ENCODE results near the gene CRYGA. TPM values are rescaled to one million over a fixed set of nuclear protein-coding genes. Genes with fewer than 3 reads are reported as not detected.
"Not testable (repeated sequence)": the region's sequence is repeated elsewhere in the genome, so short reads cannot be mapped to it uniquely, and the experiment has no call there.

Gene CRYGA
- total RNA-seq, 3 donors from 2014 or later: not detected

- no peaks in the 10 kb centered on the region for H3K9me3 Mint-ChIP-seq
- H3K36me3 Mint-ChIP-seq (ENCODE audit: insufficient read depth): no peaks in the 10 kb centered on the region
- peaks cover 3% of the 10 kb centered on the region for H3K27me3 Mint-ChIP-seq (ENCODE audit: low read depth)
- H3K4me1 Mint-ChIP-seq (ENCODE audit: low read depth): no peaks in the 10 kb centered on the region
- DNase-seq (no peak), ATAC-seq (no peak)
- H3K4me3 Mint-ChIP-seq: no peak overlapping the region
Measured at GRCh38 chr2:208142925-208143799, 20.2 kb downstream of the CRYGA start.

GRCh38 chr2:208142240-208142924 is 21.0 kb downstream of the CRYGA start:
- no peak for DNase-seq
- H3K4me3 Mint-ChIP-seq: no peak overlapping the region
- ATAC-seq: no peak
- H3K27me3 Mint-ChIP-seq (ENCODE audit: low read depth): peaks cover 3% of the 10 kb centered on the region
- no peaks in the 10 kb centered on the region for H3K36me3 Mint-ChIP-seq (ENCODE audit: insufficient read depth)
- no peaks in the 10 kb centered on the region for H3K9me3 Mint-ChIP-seq
- H3K4me1 Mint-ChIP-seq (ENCODE audit: low read depth): no peaks in the 10 kb centered on the region

- H3K9me3 Mint-ChIP-seq: no peaks in the 10 kb centered on the region
- peaks cover 7% of the 10 kb centered on the region for H3K4me1 Mint-ChIP-seq (ENCODE audit: low read depth)
Measured at GRCh38 chr2:208139447-208139846, 23.9 kb downstream of the CRYGA start.

DNA sequence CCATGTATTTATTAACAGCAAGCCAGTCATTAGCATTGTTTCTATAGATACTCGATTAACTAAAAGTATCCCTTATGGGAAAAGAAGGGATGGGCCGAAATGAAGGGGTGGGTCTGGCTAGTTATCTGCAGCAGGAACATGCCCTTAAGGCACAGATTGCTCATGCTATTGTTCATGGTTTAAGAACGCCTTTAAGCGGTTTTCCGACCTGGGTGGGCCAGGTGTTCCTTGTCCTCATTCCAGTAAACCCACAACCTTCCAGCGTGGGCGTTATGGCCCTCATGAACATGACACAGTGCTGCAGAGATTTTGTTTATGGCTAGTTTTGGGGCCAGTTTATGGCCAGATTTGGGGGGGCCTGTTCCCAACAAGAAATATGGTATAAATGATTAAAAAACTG is 25.1 kb downstream of the CRYGA start:
- not testable (repeated sequence) for ATAC-seq; H3K4me1 Mint-ChIP-seq (ENCODE audit: low read depth); H3K4me3 Mint-ChIP-seq; H3K36me3 Mint-ChIP-seq (ENCODE audit: insufficient read depth); DNase-seq; H3K9me3 Mint-ChIP-seq; H3K27me3 Mint-ChIP-seq (ENCODE audit: low read depth)

More at GRCh38 chr2:208139447-208139846, 23.9 kb downstream of the CRYGA start:
- Mint-ChIP-seq H3K27me3 (ENCODE audit: low read depth) (no peaks in the 10 kb centered on the region), H3K4me3 (no peak overlapping the region), H3K36me3 (ENCODE audit: insufficient read depth) (no peaks in the 10 kb centered on the region)
- ATAC-seq: no peak
- no peak for DNase-seq

GRCh38 chr2:208136716-208137094 is 26.7 kb downstream of the CRYGA start:
- DNase-seq (no peak), ATAC-seq (no peak)
- Mint-ChIP-seq H3K36me3 (ENCODE audit: insufficient read depth) (no peaks in the 10 kb centered on the region), H3K4me3 (no peak overlapping the region), H3K4me1 (ENCODE audit: low read depth) (peaks cover 7% of the 10 kb centered on the region), H3K9me3 (no peaks in the 10 kb centered on the region), H3K27me3 (ENCODE audit: low read depth) (no peaks in the 10 kb centered on the region)

DNA sequence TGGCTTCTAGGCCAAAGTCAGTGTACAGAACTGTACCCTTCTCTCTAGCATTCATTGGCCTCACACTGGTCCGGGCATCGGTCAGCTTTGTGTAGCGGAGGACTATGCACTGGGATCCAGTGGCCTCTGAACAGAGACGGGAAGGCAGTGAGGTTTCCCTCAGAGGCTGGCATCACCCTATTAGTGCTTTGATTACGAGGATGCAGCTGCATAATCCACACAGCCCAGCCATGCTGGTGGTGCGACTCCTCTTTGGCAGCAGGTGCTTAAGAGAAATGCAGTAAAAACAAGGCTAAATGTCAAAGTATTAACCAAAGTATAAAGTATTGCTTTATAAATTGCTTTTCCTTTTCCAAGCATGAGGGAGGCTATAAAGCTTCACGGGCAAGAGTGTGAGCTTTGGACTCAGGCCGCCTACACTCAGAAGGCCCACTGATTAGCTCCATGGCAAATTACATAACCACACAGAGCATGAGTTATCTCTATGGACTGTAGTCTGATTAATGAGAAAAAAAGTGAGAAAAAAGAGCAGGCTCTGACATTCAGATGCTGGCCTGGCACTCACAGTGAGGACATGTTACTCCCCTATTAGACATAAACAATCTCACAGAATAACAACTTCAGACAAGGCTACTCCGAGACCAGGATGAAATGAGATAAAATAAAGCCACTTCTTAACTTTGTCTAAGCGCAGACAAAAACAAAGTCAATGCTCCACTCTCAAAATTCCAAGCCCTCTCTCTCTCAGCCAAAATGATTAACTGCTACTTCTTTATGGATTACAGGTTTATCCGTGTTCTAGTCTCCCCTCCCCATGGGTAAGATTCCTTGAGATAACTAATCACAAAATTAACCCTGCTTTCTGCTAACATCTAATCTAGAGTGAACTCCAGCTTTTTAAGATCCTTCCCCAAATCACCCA is 27.3 kb downstream of the CRYGA start:
- Mint-ChIP-seq H3K4me3 (no peak overlapping the region), H3K36me3 (ENCODE audit: insufficient read depth) (no peaks in the 10 kb centered on the region), H3K4me1 (ENCODE audit: low read depth) (peaks cover 7% of the 10 kb centered on the region), H3K27me3 (ENCODE audit: low read depth) (no peaks in the 10 kb centered on the region), H3K9me3 (no peaks in the 10 kb centered on the region)
- ATAC-seq: no peak
- no peak for DNase-seq

DNA sequence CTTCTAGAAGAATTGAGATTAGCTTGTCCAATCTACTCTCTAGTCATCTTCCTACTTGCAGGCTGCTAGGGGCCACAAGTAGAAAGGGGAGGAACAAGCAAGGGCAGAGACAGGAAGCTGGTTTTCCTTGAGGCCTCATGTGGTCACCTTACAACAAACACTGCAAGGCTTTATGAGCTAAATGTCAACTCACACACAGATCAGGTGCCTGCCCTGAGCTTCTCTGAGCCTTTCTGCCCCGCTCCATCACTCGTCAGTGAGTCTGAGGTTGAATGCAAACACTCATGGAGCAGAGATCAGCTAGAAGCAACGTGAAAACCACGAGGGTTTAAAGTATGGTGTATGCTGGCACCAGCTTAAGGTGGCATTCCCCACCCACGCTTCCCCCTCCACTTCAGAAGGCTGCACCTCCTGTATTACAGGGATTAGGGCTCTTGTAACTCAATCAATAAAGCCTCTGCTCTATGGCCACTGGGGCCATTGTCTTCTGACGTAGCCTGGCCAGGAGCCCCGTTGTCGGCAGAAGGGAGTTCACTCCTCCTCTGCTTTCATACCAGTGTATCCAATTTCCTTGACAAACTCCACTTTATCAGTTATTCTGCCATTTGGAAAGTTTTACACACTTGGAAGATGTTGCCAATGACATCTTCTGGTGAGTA is 28.3 kb downstream of the CRYGA start:
- no peak for DNase-seq
- H3K4me1 Mint-ChIP-seq (ENCODE audit: low read depth): peaks cover 7% of the 10 kb centered on the region
- H3K27me3 Mint-ChIP-seq (ENCODE audit: low read depth): no peaks in the 10 kb centered on the region
- no peaks in the 10 kb centered on the region for H3K36me3 Mint-ChIP-seq (ENCODE audit: insufficient read depth)
- no peaks in the 10 kb centered on the region for H3K9me3 Mint-ChIP-seq
- ATAC-seq: no peak
- H3K4me3 Mint-ChIP-seq: no peak overlapping the region

- peaks cover 7% of the 10 kb centered on the region for H3K4me1 Mint-ChIP-seq (ENCODE audit: low read depth)
- DNase-seq (no peak), ATAC-seq (no peak)
- H3K27me3 Mint-ChIP-seq (ENCODE audit: low read depth): peaks cover 4% of the 10 kb centered on the region
- H3K4me3 Mint-ChIP-seq: no peak overlapping the region
- peaks cover 3% of the 10 kb centered on the region for H3K9me3 Mint-ChIP-seq
- no peaks in the 10 kb centered on the region for H3K36me3 Mint-ChIP-seq (ENCODE audit: insufficient read depth)
Measured at GRCh38 chr2:208130712-208131110, 32.7 kb downstream of the CRYGA start.

DNA sequence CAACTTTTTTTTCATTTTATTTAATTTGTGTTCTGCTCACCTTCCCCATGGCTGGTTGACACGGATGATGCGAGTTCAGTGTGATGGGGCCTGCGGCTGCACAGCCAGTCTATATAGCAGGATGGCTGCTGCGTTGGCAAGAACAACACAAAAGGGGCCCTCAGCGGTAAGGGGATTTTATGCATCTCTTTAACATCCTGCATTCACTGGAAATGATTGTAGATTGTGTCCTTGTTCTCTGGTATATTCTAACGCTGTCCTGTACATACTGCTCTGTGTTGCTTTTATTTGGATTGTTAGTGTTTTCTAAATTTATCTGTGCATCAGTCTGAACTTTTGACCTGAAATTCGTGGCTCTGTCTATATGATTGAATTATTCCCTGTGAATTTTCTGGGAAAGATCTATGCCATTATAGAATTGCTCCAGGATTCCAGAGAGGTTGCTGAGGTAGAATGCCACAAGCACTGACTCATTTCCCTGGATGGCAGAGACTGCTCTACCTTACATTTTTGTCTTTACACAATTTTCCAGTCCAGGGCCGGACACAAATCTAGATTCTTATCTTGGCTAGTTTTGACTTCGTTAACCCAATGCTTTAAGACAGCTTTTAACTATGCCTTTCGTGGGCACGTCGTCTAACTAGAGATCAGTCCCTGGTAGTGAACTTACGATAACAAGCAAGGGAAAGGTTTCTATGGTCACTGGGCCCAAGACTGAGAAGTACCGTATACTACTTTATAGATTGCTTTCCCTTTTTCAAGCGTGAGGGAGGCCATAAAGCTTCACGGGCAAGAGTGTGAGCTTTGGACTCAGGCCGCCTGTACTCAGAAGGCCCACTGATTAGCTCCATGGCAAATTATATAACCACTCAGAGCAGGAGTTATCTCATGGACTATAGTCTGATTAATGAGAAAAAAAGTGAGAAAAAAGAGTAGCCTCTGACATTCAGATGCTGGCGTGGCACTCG is 33.4 kb downstream of the CRYGA start, which contains the start of gene CRYGC:
Gene CRYGC (minus strand): TSS at position 85 of the 968 bp plus-strand sequence. CDS start 36 bp downstream, at position 49.
- H3K4me3 Mint-ChIP-seq: no peak within 1 kb of the TSS
- H3K4me1 Mint-ChIP-seq (ENCODE audit: low read depth): peaks cover 2% of the 10 kb centered on the region
- no peaks in the 10 kb centered on the region for H3K36me3 Mint-ChIP-seq (ENCODE audit: insufficient read depth)
- H3K9me3 Mint-ChIP-seq: peaks cover 3% of the 10 kb centered on the region
- DNase-seq (no peak), ATAC-seq (no peak)
- peaks cover 10% of the 10 kb centered on the region for H3K27me3 Mint-ChIP-seq (ENCODE audit: low read depth)

GRCh38 chr2:208128136-208128535 is 35.3 kb downstream of the CRYGA start:
- DNase-seq: no peak
- Mint-ChIP-seq H3K4me1 (ENCODE audit: low read depth) (peaks cover 7% of the 10 kb centered on the region), H3K9me3 (peaks cover 3% of the 10 kb centered on the region), H3K36me3 (ENCODE audit: insufficient read depth) (no peaks in the 10 kb centered on the region), H3K4me3 (no peak overlapping the region), H3K27me3 (ENCODE audit: low read depth) (peaks cover 24% of the 10 kb centered on the region)
- ATAC-seq: no peak

GRCh38 chr2:208127090-208127489 is 36.3 kb downstream of the CRYGA start:
- no peak for ATAC-seq
- Mint-ChIP-seq H3K36me3 (ENCODE audit: insufficient read depth) (no peaks in the 10 kb centered on the region), H3K4me1 (ENCODE audit: low read depth) (peaks cover 7% of the 10 kb centered on the region), H3K27me3 (ENCODE audit: low read depth) (peaks cover 24% of the 10 kb centered on the region), H3K4me3 (no peak overlapping the region), H3K9me3 (peaks cover 3% of the 10 kb centered on the region)
- DNase-seq: no peak

DNA sequence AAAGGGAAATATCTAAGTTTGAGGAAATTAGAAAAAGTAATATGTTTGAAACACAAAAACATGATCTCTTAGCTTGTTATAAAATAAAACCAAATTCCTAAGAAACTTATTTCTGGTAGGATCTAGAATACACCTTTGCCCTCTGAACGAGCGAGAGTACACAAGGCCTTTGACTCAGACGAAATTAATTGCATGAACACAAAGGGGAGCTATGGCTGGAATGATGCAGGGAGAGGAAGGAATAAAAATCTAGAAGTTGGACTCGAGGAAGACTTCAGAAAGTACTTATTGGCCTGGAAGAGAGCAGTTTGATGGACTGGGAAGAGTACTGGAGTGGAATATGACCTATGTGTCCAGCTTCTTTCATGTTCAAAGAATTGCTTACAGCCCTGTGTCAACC is 38.1 kb downstream of the CRYGA start:
- Mint-ChIP-seq H3K4me3 (no peak overlapping the region), H3K9me3 (peaks cover 3% of the 10 kb centered on the region), H3K4me1 (ENCODE audit: low read depth) (peaks cover 7% of the 10 kb centered on the region), H3K36me3 (ENCODE audit: insufficient read depth) (no peaks in the 10 kb centered on the region), H3K27me3 (ENCODE audit: low read depth) (peaks cover 30% of the 10 kb centered on the region)
- DNase-seq: no peak
- ATAC-seq: no peak
